ENCODE measurements around the gene LNPEP.
A peak's percentile ranks its signal among the peaks of the same experiment; 100 is the strongest.

LNPEP gene

DNA sequence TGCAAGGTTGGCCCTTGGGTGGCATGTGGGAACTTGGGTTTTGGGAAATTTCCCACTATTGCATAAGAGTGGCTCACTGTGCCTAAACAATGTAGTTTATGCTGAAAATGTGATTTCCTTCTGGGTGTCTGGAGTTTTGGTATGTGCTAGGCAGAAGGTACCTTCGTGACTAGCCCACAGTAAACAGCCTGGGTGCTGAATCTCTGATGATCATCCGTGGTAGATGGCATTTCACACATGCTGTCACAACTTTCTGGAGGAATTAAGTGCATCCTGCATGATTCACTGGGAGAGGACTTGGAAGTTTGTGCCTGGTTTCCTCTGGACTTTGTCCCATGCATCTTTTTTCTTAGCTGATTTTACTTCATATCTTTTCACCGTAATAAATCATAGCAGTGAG lies 64.5 kb downstream of the LNPEP start:
- peak; percentile 6 for DNase-seq (ENCODE audit: low spot score)

GRCh38 chr5:97002983-97003382 lies 67.1 kb downstream of the LNPEP start:
- no peak for DNase-seq (ENCODE audit: low spot score)

DNA sequence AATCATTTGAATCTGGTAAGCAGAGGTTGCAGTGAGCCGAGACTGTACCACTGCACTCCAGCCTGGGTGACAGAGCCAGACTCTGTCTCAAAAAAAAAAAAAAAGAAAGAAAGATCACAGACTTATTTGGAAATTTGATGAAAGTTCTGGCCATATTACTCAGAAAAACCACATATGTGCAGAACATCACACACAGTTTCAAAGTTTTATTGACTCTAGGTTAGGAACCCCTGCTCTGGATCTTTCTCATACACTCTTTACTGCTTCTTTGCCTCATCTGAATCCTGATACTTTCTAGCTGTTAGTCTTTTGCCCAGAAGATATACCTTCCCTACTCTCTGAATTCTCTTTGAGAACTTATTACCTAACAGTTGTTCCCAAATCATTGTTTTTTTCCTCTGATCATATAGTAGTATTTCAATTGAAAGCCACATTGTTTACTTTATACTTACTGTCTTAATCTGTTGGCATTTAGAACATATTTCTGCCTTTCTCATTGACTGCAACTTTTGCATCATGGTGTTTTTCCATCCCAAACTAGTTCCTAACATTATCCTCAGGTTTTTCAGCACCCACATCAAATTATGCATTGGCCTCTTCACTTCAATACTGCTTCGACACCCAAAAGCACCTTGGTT lies 68.7 kb downstream of the LNPEP start:
- no peak for DNase-seq (ENCODE audit: low spot score)

GRCh38 chr5:97006454-97007060 lies 70.7 kb downstream of the LNPEP start:
- DNase-seq (ENCODE audit: low spot score): no peak

DNA sequence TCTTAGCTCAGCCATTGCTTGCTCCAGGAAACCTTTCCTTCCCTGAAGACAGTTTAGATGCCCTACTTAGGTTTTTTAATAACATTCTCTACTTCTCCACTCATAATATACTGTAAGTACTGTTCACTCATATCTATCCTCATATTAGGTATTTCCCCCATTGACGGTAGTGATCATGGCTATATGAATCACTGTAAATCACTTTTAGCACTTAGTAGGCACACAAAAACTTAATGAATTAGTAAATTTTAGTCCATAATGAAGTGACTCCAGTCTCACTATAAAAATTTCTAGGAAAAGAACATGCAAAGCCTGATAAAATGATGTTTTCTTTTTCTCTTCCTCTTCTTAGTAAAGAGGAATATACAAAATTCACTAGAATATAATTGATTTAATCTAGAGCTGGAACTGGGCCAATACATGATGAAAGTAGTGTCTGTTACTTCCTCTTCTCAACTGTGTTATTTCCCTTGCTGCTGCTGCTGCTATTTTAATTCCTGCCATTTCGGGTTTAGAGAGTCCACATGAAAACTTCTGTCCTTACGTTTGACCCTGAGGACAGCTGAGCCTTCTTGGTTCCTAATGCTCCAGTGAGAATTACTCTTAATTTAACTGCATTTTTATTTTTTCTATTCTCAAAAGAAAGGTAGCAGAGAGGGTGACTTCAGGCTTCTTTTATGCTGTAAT lies 73.5 kb downstream of the LNPEP start:
- no peak for DNase-seq (ENCODE audit: low spot score)

- no peak for DNase-seq (ENCODE audit: low spot score)
Measured at GRCh38 chr5:97009921-97010320, 74.0 kb downstream of the LNPEP start.

- no peak for DNase-seq (ENCODE audit: low spot score)
Measured at GRCh38 chr5:97010606-97011005, 74.7 kb downstream of the LNPEP start.

DNA sequence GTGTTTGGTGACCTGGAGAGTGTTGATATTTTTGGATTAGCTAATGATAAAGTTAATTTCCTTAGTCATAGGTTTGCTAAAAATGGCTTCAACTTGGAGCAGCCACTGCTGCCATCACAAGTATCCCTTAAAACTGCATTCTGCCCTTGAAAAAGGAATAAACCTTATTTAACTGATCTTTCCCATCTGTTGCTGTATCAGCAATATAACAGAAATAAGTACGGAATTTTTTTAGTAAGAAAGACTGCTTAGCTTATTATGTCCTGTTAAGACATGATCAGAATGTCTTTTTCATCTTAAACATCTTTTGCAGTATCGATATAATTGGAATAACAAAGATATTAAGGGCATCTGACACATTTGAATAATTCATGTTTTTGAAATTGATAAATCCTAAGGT lies 75.7 kb downstream of the LNPEP start:
- no peak for DNase-seq (ENCODE audit: low spot score)

DNA sequence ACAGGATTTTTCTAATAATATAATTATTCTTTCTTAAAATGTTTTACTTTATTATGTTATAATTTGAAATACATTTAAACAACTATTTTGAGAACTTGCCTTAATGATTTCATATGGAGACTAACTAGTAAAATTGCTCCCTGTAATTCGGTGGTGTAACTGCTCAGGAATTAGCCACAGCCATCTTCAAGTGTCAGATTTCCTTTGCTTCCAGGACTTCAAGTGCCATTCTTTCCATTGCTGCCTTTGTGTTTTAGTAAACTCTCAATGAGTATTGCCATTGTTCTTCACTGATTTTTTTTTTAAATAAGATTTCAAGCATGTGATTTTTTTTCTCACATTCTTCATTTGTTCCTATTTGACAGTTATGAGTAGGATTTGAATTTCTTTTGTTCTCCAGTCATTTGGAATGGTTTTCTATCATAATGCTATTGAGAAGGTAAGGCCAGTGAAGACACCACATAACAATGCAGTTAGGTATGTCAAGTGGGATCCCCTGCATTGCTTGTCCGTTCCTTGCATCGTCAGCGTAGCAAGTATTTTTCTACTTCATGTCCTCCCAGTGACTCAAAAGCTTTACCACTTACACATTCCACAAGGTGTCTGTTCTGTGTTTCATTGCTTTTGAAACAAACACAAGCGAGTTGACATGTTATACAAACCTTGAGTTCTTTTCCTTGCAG lies 83.7 kb downstream of the LNPEP start:
- DNase-seq (ENCODE audit: low spot score): peak; percentile 2

- DNase-seq (ENCODE audit: low spot score): no peak
Measured at GRCh38 chr5:97021416-97021815, 85.5 kb downstream of the LNPEP start.

- no peak for DNase-seq (ENCODE audit: low spot score)
Measured at GRCh38 chr5:97022898-97023297, 87.0 kb downstream of the LNPEP start.

DNA sequence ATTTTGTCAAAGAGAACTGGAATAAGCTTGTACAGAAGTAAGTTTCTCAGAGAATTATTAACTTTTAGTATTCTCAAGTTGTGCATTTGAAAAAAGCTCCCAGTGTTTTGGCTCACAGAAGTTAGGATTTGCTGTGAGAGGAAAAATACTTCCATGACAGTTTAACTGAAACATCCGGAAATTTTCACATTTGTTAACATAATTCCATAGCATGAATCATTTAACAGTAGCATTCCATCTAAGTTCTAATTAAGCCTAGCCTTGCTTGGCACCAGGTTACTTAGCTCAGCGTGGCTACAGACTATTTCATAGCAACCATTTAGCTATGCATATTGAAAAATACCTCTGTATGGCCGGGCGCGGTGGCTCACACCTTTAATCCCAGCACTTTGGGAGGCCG lies 90.8 kb downstream of the LNPEP start:
- DNase-seq (ENCODE audit: low spot score): no peak

GRCh38 chr5:97037819-97038218 lies 101.9 kb downstream of the LNPEP start:
- DNase-seq (ENCODE audit: low spot score): no peak

DNA sequence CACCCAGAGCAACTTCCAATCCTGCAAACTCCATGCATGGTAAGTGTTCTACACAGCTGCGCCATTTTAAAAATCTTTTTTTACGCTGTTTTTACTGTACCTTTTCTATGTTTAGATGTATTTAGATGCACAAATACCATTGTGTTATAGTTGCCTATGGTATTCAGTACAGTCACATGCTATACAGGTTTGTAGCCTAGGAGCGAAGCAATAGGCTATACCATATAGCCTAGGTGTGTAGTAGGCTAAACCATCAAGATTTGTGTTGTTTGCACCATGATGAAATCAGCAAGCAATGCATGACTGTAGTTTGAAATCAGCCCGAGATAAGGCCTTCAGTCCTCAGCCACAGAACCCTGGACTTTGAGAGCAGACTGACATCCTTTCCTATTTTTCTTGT lies 105.4 kb downstream of the LNPEP start:
- no peak for DNase-seq (ENCODE audit: low spot score)

- DNase-seq (ENCODE audit: low spot score): no peak
Measured at GRCh38 chr5:97042996-97043395, 107.1 kb downstream of the LNPEP start.

DNA sequence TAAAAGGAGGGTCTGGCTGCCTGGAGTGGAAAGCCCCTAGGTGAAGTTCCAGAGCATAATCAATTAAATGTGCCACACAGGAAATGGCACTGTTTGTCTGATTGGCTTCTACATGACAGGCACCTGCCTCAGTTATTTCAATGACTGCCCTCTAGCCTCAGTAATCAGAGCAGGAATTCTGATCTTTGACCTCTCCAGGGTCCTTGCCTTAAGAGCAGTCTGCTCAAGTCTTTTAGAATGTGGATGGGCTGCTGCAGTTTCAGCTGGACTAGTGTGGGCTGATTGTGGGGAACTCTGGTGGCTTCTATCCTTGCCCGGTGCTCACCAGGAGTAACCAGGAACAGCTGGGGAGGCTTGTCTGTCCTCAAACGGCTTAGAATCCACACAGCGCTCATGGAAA lies 107.6 kb downstream of the LNPEP start:
- no peak for DNase-seq (ENCODE audit: low spot score)

- DNase-seq (ENCODE audit: low spot score): peak; percentile 5
Measured at GRCh38 chr5:97044052-97044451, 108.2 kb downstream of the LNPEP start.

DNA sequence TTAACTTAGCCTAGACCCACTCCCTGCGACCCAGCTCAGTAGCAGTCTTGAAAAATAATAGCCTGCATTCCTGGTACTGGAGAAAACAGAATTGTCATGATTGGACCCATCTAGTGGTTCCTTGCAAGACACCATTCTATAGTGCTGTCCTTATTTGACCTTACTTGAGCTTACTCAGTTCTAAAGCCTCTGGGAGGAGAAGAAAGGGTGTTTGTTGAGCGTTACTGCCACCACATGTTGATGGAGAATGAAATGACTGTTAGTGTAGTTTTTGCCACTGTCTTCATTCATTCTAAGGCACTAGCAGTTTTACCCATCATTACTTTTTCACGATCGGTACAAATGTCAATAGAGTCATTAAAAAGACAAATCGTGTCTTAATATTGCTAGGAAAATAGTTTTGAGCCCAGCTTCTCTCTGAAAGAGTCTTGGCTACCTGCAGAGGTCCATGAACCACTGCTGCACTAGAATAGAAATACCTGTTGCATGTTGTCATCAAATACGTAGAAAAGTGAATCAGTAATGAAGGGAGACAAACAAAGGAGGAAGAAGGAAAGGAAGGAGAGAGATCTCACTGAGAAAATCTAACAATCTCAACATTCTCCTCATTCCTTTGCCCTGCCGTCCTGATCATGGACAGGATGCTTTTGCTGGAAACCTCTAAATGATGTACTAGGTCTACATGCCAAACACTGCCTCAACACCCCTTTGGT lies 110.5 kb downstream of the LNPEP start:
- peak; percentile 17 for DNase-seq (ENCODE audit: low spot score)

DNA sequence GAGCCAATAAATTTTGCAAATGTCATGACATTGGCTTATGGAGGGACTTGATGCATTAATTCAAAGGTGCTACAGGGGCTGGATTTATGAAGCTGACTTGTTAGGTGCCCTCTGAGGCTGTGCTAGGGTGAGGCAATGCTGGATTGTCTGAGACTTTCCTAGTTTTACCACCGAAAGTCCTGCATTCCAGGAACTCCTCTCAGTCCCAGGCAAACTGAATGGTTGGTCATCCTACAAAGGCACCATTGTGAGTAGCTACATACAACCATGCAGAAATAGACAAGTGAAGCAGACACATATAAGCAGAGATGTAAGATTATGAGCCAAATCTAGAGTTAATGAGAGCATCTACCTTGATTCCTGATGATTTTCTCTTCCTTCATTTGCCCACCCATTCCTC lies 111.2 kb downstream of the LNPEP start:
- DNase-seq (ENCODE audit: low spot score): no peak

DNA sequence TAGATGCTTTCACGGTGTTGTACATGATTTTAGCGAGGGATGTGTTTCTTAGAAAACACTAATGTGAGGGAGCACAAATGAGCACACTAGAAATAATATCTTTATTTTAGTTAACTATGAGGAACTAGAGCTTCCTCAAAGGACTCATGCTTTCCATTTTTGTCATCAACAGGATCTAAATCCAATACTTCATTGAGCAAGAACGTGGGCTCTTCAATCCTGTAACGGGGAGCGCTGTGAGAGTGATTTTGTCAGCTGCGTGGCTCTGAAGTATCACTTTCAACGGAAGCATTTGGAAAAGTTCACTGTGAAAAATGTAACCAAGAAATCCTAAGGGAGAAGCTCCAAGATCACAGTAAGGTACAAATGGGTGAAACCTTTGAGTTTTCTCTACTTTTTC lies 113.3 kb downstream of the LNPEP start:
- no peak for DNase-seq (ENCODE audit: low spot score)

- DNase-seq (ENCODE audit: low spot score): no peak
Measured at GRCh38 chr5:97056263-97056662, 120.4 kb downstream of the LNPEP start.

- no peak for DNase-seq (ENCODE audit: low spot score)
Measured at GRCh38 chr5:97062046-97062445, 126.2 kb downstream of the LNPEP start.

All from AG08395 (cell line).